Measurements from ENCODE around the gene ZNF552. TPM values are rescaled to one million over a fixed set of nuclear protein-coding genes. Genes with fewer than 3 reads are reported as not detected.
"Not testable (repeated sequence)": the region's sequence is repeated elsewhere in the genome, so short reads cannot be mapped to it uniquely, and the experiment has no call there.

Gene ZNF552
- total and polyA plus RNA-seq, 11 donors: 1.7 to 5.2 (median 3.4) TPM

- 72 to 87% (median 76%) methylated on average over 3 of the region's 3 CpGs for WGBS, 4 donors
- DNase-seq; H3K27ac ChIP-seq; intact Hi-C loops (cut with DNase I); ATAC-seq; H3K9me3 ChIP-seq; H3K4me3 ChIP-seq; H3K27me3 ChIP-seq: not testable (repeated sequence)
- peaks cover 3 to 23% (median 13%) of the 10 kb centered on the region in 12 donors for H3K4me1 ChIP-seq
- H3K36me3 ChIP-seq: peaks cover 0 to 30% (median 8%) of the 10 kb centered on the region in 9 donors
Observed at GRCh38 chr19:57847164-57847563, 32.5 kb upstream of the ZNF552 start.

- no peak for DNase-seq
- intact Hi-C loops (cut with DNase I): no loop called here
- ATAC-seq: no peak
- H3K27ac ChIP-seq: no peak overlapping the region
- no peak for TF ChIP-seq POLR2A (IDR thresholded peaks at IDR 0.05)
- TF ChIP-seq CTCF (IDR thresholded peaks at IDR 0.05): no peak
- H3K36me3 ChIP-seq: peaks cover 0 to 73% (median 42%) of the 10 kb centered on the region in 9 donors
- no peaks in the 10 kb centered on the region for H3K9me3 ChIP-seq
- H3K27me3 ChIP-seq: no peaks in the 10 kb centered on the region
- H3K4me1 ChIP-seq: peaks cover 0 to 6% (median 0%) of the 10 kb centered on the region in 12 donors
- 65 to 73% (median 70%) methylated on average over 6 of the region's 6 CpGs for WGBS, 4 donors
- H3K4me3 ChIP-seq: no peak overlapping the region
Observed at GRCh38 chr19:57841122-57841763, 26.5 kb upstream of the ZNF552 start.

GRCh38 chr19:57838622-57839191 lies 24.0 kb upstream of the ZNF552 start:
- H3K9me3 ChIP-seq; H3K27ac ChIP-seq; intact Hi-C loops (cut with DNase I); H3K4me1 ChIP-seq; DNase-seq; H3K4me3 ChIP-seq; H3K27me3 ChIP-seq; ATAC-seq: not testable (repeated sequence)
- 88 to 98% (median 94%) methylated on average over 4 to 5 of the region's 5 CpGs for WGBS, 4 donors
- peaks cover 0 to 55% (median 32%) of the 10 kb centered on the region in 9 donors for H3K36me3 ChIP-seq

- peaks cover 0 to 46% (median 19%) of the 10 kb centered on the region in 9 donors for H3K36me3 ChIP-seq
- DNase-seq; H3K27me3 ChIP-seq; intact Hi-C loops (cut with DNase I); H3K9me3 ChIP-seq; H3K27ac ChIP-seq; H3K4me1 ChIP-seq; ATAC-seq; H3K4me3 ChIP-seq: not testable (repeated sequence)
- WGBS, 4 donors: 90 to 94% (median 91%) methylated on average over 5 of the region's 5 CpGs
Observed at GRCh38 chr19:57836991-57837390, 22.3 kb upstream of the ZNF552 start.

GRCh38 chr19:57830071-57830602 lies 15.4 kb upstream of the ZNF552 start, which contains the start of gene ZNF587B:
Gene ZNF587B (plus strand): TSS chr19:57830299. CDS start chr19:57830529, 230 bp downstream.
- Histone ChIP-seq H3K27ac (peak within 1 kb of the TSS; percentile 34 to 83 (median 74)), H3K4me1 (peaks cover 0 to 31% (median 14%) of the 10 kb centered on the region in 12 donors), H3K4me3 (peak within 1 kb of the TSS; percentile 13 to 73 (median 52)), H3K9me3 (no peaks in the 10 kb centered on the region), H3K36me3 (peaks cover 0 to 5% (median 0%) of the 10 kb centered on the region in 9 donors), H3K27me3 (no peaks in the 10 kb centered on the region)
- WGBS, 4 donors: 16 to 28% (median 23%) methylated on average over 19 to 22 of the region's 22 CpGs
- ATAC-seq (peak; percentile 89 to 95 (median 92)), DNase-seq (peak; percentile 72 to 83 (median 76))
- intact Hi-C loops (cut with DNase I): no loop called here
- TF ChIP-seq CTCF (IDR thresholded peaks at IDR 0.05): peak in 11 of 12 donors; percentile 14 to 67 (median 43)
- peak in 1 of 2 donors; percentile 25 for TF ChIP-seq POLR2A (IDR thresholded peaks at IDR 0.05)

All from heart left ventricle (tissue), 16 donors.